HepG2 (cell line): Measurements from ENCODE around the gene EMILIN1. TPM values are rescaled to one million over a fixed set of nuclear protein-coding genes. Genes with fewer than 3 reads are reported as not detected.

Source experiments
- AKAP8 ChIP-seq: sonication (generic); formaldehyde crosslinking; IDR thresholded peaks from 2 replicates; pipeline ENCODE4 v1.5.1; 2020; ENCODE audit warnings: mild to moderate bottlenecking, missing genetic modification reagents
- ARNTL ChIP-seq: sonication (generic); formaldehyde crosslinking; IDR thresholded peaks from 2 replicates; pipeline ENCODE4 v1.4.0; 2020; ENCODE audit warnings: mild to moderate bottlenecking, missing genetic modification reagents
- ATF7-NPFF ChIP-seq: sonication (generic); formaldehyde crosslinking; IDR thresholded peaks from 2 replicates; pipeline ENCODE4 v1.8.1; 2023; ENCODE audit warnings: mild to moderate bottlenecking, low read depth, missing genetic modification reagents, moderate library complexity
- ETV5 ChIP-seq: IDR thresholded peaks from 2 replicates; pipeline ENCODE4 v1.6.1; 2018; ENCODE audit warnings: missing biosample characterization, missing genetic modification reagents, inconsistent platforms, borderline replicate concordance
- HES4 ChIP-seq: sonication (generic); formaldehyde crosslinking; IDR thresholded peaks from 2 replicates; pipeline ENCODE4 v1.9.0; 2021; ENCODE audit warnings: mild to moderate bottlenecking, missing genetic modification reagents, borderline replicate concordance
- KDM2A ChIP-seq: sonication (generic); formaldehyde crosslinking; IDR thresholded peaks from 2 replicates; pipeline ENCODE4 v1.4.0; 2020; ENCODE audit warnings: low read depth, missing genetic modification reagents, borderline replicate concordance
- MAZ ChIP-seq, 2 experiments: sonication (generic) in 1 of 2; formaldehyde crosslinking in 1 of 2; IDR thresholded peaks; 2 replicates each; pipeline versions ENCODE4 v1.5.0 to v1.6.1; 2012 to 2020; ENCODE audit warnings: low read depth in 2 of 2, mild to moderate bottlenecking in 2 of 2, borderline replicate concordance in 1 of 2, improper control_type of control experiment in 1 of 2, low read length in 1 of 2, missing genetic modification reagents in 1 of 2, moderate library complexity in 1 of 2
- NFKBIZ ChIP-seq: IDR thresholded peaks from 2 replicates; pipeline ENCODE4 v1.6.1; 2018; ENCODE audit warnings: missing genetic modification reagents, missing compliant biosample characterization
- NONO ChIP-seq, 2 experiments: fragments of 450-650 bp in 1 of 2; sonication (generic) in 1 of 2; formaldehyde crosslinking in 1 of 2; IDR thresholded peaks in 1 of 2; conservative IDR thresholded peaks in 1 of 2; 2 replicates each; pipeline versions ENCODE4 v1.6.1 to v1.8.0; 2017 to 2022; ENCODE audit warnings: mild to moderate bottlenecking in 1 of 2, missing genetic modification reagents in 1 of 2, moderate library complexity in 1 of 2
- PHF20 ChIP-seq: sonication (generic); formaldehyde crosslinking; IDR thresholded peaks from 2 replicates; pipeline ENCODE4 v1.5.0; 2020; ENCODE audit warnings: mild to moderate bottlenecking, missing genetic modification reagents
- PLRG1 ChIP-seq: fragments of 450-650 bp; conservative IDR thresholded peaks from 2 replicates; pipeline ENCODE4 v1.6.1; 2016
- RAD21 ChIP-seq: fragments of 450-650 bp; formaldehyde crosslinking; IDR thresholded peaks from 2 replicates; pipeline ENCODE4 v1.5.0; 2020; ENCODE audit warnings: mild to moderate bottlenecking
- ZC3H4 ChIP-seq: sonication (generic); formaldehyde crosslinking; IDR thresholded peaks from 2 replicates; pipeline ENCODE4 v1.4.0; 2020; ENCODE audit warnings: missing genetic modification reagents, borderline replicate concordance
- ZMYM3 ChIP-seq: sonication (generic); formaldehyde crosslinking; IDR thresholded peaks from 2 replicates; pipeline ENCODE4 v1.5.1; 2020; ENCODE audit warnings: mild to moderate bottlenecking, missing genetic modification reagents
- ZNF451 ChIP-seq: sonication (generic); formaldehyde crosslinking; IDR thresholded peaks from 2 replicates; pipeline ENCODE4 v1.5.0; 2020; ENCODE audit warnings: mild to moderate bottlenecking, missing genetic modification reagents
- ZNF670 ChIP-seq: sonication (generic); formaldehyde crosslinking; IDR thresholded peaks from 2 replicates; pipeline ENCODE4 v1.8.0; 2022; ENCODE audit warnings: mild to moderate bottlenecking, missing genetic modification reagents, borderline replicate concordance
- polyA plus RNA-seq, 8 experiments: library from polyadenylated mRNA; depleted of rRNA in 3 of 8; stranded (reverse) in 7 of 8; unstranded in 1 of 8; fragments of >200 nt; fragmentation: Illumina TruSeq in 4 of 8; extraction: Trizol in 4 of 8; gene quantifications; 2 replicates each; pipeline versions ENCODE4 v1.2.1 to v1.2.3, GENCODE V29; 2011 to 2016; ENCODE audit warnings: low read depth in 4 of 8, missing spikeins in 1 of 8, mixed read lengths in 1 of 8; ENCODE audit not compliant: insufficient read depth in 1 of 8
- total RNA-seq, 5 experiments: library from RNA; depleted of rRNA; stranded (reverse); fragments of >200 nt; fragmentation: Illumina TruSeq; extraction: Trizol; gene quantifications; 2 replicates each; pipeline ENCODE4 v1.2.3, GENCODE V29; 2016; ENCODE audit warnings: low read depth in 1 of 5
- TF ChIP-seq, protein P1 (sequence below): sonication (generic); formaldehyde crosslinking; IDR thresholded peaks from 2 replicates; pipeline ENCODE4 v1.4.0; 2020; ENCODE audit warnings: missing genetic modification reagents, borderline replicate concordance
- TF ChIP-seq, protein P2 (sequence below): sonication (generic); formaldehyde crosslinking; IDR thresholded peaks from 2 replicates; pipeline ENCODE4 v1.4.0; 2020; ENCODE audit warnings: mild to moderate bottlenecking, missing genetic modification reagents
- TF ChIP-seq, protein P3 (sequence below): IDR thresholded peaks from 2 replicates; pipeline ENCODE4 v1.6.1; 2016; ENCODE audit warnings: missing compliant biosample characterization, missing genetic modification reagents, borderline replicate concordance
- TF ChIP-seq, protein P4 (sequence below): sonication (generic); formaldehyde crosslinking; IDR thresholded peaks from 2 replicates; pipeline ENCODE4 v1.4.0; 2020; ENCODE audit warnings: missing genetic modification reagents, borderline replicate concordance
- TF ChIP-seq, protein P5 (sequence below): IDR thresholded peaks from 2 replicates; pipeline ENCODE4 v1.6.1; 2016

Gene EMILIN1
- total and polyA plus RNA-seq, 2 of the 13 experiments (the other 11 are each of a cell fraction or from before 2014, with no cell fraction given): 8.1 to 9.7 TPM

DNA sequence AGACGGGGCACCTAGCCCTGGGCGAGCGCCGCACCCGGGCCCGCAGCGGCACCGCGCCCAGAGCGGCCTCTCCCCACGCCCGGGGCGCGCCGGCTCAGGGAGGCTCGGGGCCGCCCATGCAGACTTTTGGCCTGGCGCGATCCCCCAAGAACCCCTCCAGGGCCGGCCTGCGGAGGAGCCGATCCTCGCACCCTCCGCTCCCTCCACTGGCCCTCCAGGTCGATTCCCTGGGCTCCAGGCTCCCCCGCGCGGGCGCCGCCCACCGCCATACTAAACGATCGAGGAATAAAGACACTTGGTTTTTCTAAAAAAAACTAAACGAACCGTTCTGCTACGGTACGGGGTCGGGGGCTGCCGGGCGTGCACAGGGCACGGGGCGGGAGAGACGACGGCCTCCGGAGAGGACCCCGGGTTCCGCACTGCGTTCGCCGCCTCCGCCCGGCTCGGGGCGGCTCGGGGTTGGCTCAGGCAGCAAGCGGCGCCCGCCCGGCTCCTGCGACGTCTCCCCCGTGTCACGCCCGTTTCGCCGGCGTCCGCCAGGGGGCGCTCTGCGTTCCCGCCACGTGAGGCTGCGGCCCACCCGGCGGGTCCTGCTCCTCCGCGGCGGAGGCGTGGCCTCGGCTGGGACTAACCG is 7.8 kb downstream of the EMILIN1 start (continued):
- TF ChIP-seq, protein P1, sequence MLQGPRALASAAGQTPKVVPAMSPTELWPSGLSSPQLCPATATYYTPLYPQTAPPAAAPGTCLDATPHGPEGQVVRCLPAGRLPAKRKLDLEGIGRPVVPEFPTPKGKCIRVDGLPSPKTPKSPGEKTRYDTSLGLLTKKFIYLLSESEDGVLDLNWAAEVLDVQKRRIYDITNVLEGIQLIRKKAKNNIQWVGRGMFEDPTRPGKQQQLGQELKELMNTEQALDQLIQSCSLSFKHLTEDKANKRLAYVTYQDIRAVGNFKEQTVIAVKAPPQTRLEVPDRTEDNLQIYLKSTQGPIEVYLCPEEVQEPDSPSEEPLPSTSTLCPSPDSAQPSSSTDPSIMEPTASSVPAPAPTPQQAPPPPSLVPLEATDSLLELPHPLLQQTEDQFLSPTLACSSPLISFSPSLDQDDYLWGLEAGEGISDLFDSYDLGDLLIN (CRISPR knock-in tag): peak; percentile 94; the same call in 1 of the 2 replicates
- TF ChIP-seq PHF20 (CRISPR knock-in tag): peak; percentile 59
- TF ChIP-seq KDM2A (CRISPR knock-in tag): peak; percentile 96
- TF ChIP-seq, protein P2, sequence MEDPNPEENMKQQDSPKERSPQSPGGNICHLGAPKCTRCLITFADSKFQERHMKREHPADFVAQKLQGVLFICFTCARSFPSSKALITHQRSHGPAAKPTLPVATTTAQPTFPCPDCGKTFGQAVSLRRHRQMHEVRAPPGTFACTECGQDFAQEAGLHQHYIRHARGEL (CRISPR knock-in tag): peak; percentile 83; the same call in 1 of the 2 replicates
- TF ChIP-seq HES4 (CRISPR knock-in tag): peak; percentile 60; the same call in 1 of the 2 replicates
- TF ChIP-seq ZC3H4: no peak
- peak; percentile 92 for TF ChIP-seq ATF7-NPFF (CRISPR knock-in tag)
- TF ChIP-seq NFKBIZ (CRISPR knock-in tag): peak; percentile 47; the same call in 1 of the 2 replicates
- peak; percentile 68; the same call in 1 of the 2 replicates for TF ChIP-seq ETV5 (CRISPR knock-in tag)
- TF ChIP-seq MAZ (IDR thresholded peaks at IDR 0.05; ENCODE audit: borderline replicate concordance, low read depth, low read length): no peak; the same call in 1 of the 2 replicates
- TF ChIP-seq MAZ (CRISPR knock-in tag; IDR thresholded peaks at IDR 0.05; ENCODE audit: low read depth): 0 out of 2 replicates have a peak, but pooled peaks have one; percentile 52
- TF ChIP-seq RAD21 (CRISPR knock-in tag): peak; percentile 94
- peak; percentile 96 for TF ChIP-seq ARNTL (CRISPR knock-in tag)
- no peak for TF ChIP-seq NONO (IDR thresholded peaks at IDR 0.05)
- TF ChIP-seq NONO (CRISPR knock-in tag; conservative IDR thresholded peaks at IDR 0.05): peak; percentile 87
- no peak for TF ChIP-seq PLRG1
- TF ChIP-seq, protein P3, sequence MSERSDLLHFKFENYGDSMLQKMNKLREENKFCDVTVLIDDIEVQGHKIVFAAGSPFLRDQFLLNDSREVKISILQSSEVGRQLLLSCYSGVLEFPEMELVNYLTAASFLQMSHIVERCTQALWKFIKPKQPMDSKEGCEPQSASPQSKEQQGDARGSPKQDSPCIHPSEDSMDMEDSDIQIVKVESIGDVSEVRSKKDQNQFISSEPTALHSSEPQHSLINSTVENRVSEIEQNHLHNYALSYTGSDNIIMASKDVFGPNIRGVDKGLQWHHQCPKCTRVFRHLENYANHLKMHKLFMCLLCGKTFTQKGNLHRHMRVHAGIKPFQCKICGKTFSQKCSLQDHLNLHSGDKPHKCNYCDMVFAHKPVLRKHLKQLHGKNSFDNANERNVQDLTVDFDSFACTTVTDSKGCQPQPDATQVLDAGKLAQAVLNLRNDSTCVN: peak; percentile 53; the same call in 1 of the 2 replicates
- no peak for TF ChIP-seq ZMYM3 (CRISPR knock-in tag)
- TF ChIP-seq ZNF670 (CRISPR knock-in tag): peak; percentile 31; the same call in 1 of the 2 replicates
- peak; percentile 90 for TF ChIP-seq AKAP8 (CRISPR knock-in tag)
- TF ChIP-seq, protein P4, sequence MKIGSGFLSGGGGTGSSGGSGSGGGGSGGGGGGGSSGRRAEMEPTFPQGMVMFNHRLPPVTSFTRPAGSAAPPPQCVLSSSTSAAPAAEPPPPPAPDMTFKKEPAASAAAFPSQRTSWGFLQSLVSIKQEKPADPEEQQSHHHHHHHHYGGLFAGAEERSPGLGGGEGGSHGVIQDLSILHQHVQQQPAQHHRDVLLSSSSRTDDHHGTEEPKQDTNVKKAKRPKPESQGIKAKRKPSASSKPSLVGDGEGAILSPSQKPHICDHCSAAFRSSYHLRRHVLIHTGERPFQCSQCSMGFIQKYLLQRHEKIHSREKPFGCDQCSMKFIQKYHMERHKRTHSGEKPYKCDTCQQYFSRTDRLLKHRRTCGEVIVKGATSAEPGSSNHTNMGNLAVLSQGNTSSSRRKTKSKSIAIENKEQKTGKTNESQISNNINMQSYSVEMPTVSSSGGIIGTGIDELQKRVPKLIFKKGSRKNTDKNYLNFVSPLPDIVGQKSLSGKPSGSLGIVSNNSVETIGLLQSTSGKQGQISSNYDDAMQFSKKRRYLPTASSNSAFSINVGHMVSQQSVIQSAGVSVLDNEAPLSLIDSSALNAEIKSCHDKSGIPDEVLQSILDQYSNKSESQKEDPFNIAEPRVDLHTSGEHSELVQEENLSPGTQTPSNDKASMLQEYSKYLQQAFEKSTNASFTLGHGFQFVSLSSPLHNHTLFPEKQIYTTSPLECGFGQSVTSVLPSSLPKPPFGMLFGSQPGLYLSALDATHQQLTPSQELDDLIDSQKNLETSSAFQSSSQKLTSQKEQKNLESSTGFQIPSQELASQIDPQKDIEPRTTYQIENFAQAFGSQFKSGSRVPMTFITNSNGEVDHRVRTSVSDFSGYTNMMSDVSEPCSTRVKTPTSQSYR (CRISPR knock-in tag): no peak; the same call in 1 of the 2 replicates
- 0 out of 2 replicates have a peak, but pooled peaks have one; percentile 27 for TF ChIP-seq ZNF451 (CRISPR knock-in tag)
- TF ChIP-seq, protein P5, sequence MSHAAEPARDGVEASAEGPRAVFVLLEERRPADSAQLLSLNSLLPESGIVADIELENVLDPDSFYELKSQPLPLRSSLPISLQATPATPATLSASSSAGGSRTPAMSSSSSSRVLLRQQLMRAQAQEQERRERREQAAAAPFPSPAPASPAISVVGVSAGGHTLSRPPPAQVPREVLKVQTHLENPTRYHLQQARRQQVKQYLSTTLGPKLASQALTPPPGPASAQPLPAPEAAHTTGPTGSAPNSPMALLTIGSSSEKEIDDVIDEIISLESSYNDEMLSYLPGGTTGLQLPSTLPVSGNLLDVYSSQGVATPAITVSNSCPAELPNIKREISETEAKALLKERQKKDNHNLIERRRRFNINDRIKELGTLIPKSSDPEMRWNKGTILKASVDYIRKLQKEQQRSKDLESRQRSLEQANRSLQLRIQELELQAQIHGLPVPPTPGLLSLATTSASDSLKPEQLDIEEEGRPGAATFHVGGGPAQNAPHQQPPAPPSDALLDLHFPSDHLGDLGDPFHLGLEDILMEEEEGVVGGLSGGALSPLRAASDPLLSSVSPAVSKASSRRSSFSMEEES (CRISPR knock-in tag): peak; percentile 89
